GM12891 (cell line): ENCODE data around the gene LRRC7.

Experiments used
- POLR2A ChIP-seq: IDR thresholded peaks from 2 replicates; pipeline ENCODE4 v1.6.1; 2011; ENCODE audit warnings: low read depth, low read length, control low read depth
- POLR2AphosphoS5 ChIP-seq: IDR thresholded peaks from 2 replicates; pipeline ENCODE4 v1.6.1; 2011; ENCODE audit warnings: low read depth, low read length, control low read depth

DNA sequence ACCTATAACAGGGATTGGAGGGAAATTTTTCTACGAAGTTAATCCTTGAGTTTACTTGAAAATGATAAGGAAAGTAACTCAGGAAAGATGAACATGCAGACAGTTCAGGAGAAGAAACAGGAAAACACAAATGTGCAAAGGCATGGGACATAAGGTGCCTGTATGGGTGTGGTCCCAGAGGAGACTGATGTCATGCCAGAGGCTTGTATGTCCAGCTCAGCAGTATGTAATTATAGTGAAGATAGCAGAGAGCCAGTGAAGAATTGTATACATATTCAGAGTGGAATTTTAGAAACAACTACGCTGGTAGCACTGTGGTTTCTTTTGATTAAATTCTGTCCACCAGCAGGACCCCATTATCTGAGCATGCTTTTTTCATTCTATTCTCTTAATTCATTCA is 179.5 kb downstream of the LRRC7 start:
- TF ChIP-seq POLR2A (no peak), POLR2AphosphoS5 (no peak)
